HG02588 (cell line): Measurements from ENCODE around the gene NSMCE1.

Source experiments
- ATAC-seq: cut with Tn5 transposase; IDR thresholded peaks from one replicate; pipeline ENCODE4 v1.9.1; 2021; ENCODE audit warnings: mild to moderate bottlenecking, moderate library complexity; ENCODE audit not compliant: unreplicated experiment

Gene NSMCE1

GRCh38 chr16:27199235-27199586 is 69.4 kb downstream of the NSMCE1 start:
- no peak for ATAC-seq

DNA sequence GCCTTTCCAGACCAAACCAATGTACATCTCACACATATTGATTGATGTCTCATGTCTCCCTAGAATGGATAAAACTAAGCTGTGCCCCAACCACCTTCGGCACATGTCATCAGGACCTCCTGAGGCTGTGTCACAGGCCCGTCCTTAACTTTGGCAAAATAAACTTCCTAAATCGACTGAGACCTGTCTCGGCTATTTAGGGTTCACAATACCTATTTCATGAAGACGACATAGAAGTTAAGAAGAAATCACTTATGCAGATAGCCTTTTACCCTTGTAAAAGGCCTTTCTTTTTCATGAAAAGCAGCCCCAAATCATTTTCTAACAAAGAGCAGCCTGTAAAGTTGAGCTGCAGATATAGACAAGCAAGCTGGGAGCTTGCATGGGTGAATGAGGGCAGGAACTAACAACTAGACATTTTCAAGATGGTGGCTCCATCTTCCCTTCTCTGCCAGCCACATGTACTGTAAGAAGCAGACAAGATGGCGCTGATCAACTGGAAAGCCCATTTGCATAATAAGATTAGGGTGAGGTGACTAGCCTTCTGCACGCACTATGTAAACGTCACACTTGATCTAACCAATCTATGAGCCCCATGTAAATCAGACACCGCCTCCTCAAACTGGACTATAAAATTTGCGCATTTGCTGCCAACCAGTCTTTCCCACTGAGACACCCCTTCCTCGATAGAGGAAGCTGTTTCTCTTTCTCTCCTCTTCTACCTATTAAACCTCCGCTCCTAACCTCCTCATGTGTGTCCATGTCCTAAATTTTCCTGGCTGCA is 69.9 kb downstream of the NSMCE1 start:
- ATAC-seq = no peak

DNA sequence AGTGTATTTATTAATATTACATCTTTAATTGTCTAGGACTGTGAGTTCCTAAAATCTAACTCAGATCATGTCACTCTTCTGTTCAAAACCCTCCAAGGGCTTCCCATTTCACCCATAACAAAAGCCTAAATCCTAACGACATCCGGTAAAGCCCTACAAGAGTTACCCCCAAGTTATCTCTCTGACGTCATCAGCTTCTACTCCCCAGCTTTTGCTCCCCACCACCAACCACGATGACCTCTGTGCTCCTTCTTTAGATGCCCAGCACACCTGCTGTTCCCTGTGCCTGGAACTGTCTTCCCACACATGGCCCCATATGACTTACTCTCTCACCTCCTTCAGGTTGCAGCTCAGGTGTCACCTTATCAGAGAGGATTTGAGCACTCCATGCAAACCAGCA is 71.6 kb downstream of the NSMCE1 start:
- ATAC-seq = no peak

GRCh38 chr16:27195941-27196595 is 72.5 kb downstream of the NSMCE1 start:
- ATAC-seq = no peak

GRCh38 chr16:27195076-27195741 is 73.4 kb downstream of the NSMCE1 start:
- ATAC-seq = no peak

GRCh38 chr16:27193300-27193990 is 75.1 kb downstream of the NSMCE1 start:
- no peak for ATAC-seq

- no peak for ATAC-seq
These were observed 77.1 kb downstream of the NSMCE1 start for GRCh38 chr16:27191352-27191924.

GRCh38 chr16:27190316-27190871 is 78.2 kb downstream of the NSMCE1 start:
- ATAC-seq = no peak

DNA sequence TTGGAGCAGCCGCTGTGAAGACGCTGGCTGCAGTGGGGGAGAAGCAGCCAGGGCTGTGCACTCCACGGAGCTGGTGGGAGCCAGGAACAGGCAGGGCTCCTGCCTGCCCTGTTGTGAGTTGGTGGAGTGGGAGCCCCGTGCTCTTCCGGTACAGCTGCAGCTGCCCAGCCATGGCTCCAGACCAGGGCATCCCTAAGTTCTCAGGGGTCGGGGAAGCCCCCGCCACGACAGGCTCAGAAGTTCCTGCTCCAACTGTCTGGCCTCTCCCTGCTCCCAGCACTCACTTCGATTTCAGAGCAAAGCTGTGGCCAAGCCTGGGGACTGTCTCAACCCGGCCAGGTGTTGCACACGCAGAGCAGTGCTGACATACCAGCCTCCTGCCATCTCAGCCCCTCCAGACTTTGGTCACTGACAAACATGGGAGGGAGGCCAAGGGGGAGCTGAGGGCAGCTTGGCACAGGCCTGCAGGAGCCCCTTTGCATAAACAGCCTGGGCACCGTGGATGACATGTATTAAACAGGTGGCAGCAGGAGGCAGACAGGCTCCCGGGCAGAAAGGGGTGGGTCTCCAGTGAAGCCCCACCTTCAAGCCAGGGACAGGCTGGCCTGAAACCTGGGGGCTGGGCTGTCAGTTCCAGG is 79.1 kb downstream of the NSMCE1 start:
- ATAC-seq = no peak

- no peak for ATAC-seq
These were observed 79.9 kb downstream of the NSMCE1 start for GRCh38 chr16:27188633-27189032.

- ATAC-seq = no peak
These were observed 82.8 kb downstream of the NSMCE1 start for GRCh38 chr16:27185776-27186130.

- no peak for ATAC-seq
These were observed 85.6 kb downstream of the NSMCE1 start for GRCh38 chr16:27182906-27183405.

- ATAC-seq = no peak
These were observed 87.4 kb downstream of the NSMCE1 start for GRCh38 chr16:27181019-27181790.

DNA sequence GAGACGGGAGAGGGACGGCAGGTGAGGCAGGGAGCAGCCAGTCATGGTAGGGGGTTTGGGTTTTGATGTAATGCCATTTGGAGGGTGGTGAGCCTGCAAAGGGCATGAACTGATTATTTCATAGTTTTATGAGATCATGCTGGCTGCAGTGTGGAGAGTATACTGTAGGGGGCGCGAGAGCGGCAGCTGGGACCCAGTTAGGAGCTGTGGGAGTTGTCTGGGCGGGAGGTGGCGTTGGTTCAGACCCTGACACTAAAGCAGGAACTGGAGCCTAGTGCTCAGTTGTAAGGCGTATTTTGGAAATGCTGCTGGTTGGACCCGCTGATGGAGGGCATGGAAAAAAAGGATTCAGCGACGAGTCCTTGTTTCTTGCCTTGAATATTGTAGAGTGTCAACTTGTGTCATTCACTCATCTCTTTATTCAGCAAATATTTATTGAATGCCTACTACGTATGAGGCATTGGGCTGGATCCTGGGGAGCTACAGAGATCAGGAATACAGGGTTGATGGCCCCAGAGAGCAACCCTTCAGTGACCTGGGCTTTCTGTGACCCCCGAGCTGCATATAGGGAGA is 89.0 kb downstream of the NSMCE1 start:
- peak; percentile 70 for ATAC-seq

- no peak for ATAC-seq
These were observed 91.4 kb downstream of the NSMCE1 start for GRCh38 chr16:27177031-27177774.

GRCh38 chr16:27175888-27176287 is 92.7 kb downstream of the NSMCE1 start:
- ATAC-seq = no peak
